LHCN-M2 (cell line): ENCODE measurements around the gene RIN2. TPM values are rescaled to one million over a fixed set of nuclear protein-coding genes. Genes with fewer than 3 reads are reported as not detected.
"Not testable (repeated sequence)": the region's sequence is repeated elsewhere in the genome, so short reads cannot be mapped to it uniquely, and the experiment has no call there.

ENCODE experiments used
- DNase-seq: peaks from one replicate; pipeline ENCODE4 v3.0.0-alpha.2; 2012; ENCODE audit warnings: low read depth
- total RNA-seq: library from RNA; depleted of rRNA; stranded (reverse); fragments of >200 nt; gene quantifications from 2 replicates; pipeline ENCODE4 v1.2.3, GENCODE V29; 2014

Gene RIN2
- total RNA-seq, 1 experiment from 2014 or later: 73.6 TPM

DNA sequence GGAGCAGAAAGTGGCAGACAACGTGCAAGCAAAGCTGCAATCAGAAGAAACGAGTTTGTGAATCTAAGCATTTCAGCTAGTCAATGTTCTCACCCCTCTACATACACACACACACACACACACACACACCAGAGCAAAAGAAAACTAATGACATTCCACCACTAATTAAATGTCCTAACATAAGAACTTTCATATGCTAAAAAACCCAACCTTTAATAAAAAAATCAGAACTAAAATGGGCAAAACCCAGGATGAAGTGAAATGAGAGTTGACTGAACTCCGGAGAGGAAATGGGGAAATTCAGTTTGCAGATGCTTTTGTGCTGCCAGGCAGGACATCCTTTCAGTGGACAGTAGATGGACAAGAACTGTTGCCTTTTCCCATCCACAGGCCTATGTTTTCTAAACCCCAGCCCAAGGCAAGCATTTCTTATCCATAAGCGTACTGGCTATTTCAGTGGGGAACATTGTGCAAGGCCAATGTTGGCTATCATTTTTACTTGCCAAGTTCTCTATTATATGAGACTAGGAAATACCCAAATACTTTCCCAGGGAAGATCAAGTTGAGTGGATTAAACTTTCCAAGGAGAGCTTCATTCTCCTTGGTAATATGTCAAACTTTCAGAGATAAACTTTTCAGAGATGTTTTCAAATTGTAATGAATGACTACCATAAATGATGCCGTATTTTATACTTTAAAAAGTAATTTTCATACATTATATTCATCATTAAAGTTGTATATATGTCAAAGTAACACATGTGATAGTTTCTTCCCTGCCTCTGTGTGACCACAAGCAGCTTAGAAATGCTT, 27.3 kb downstream of the RIN2 start:
- DNase-seq: peak; percentile 56

- DNase-seq: no peak
These were observed 27.9 kb downstream of the RIN2 start for GRCh38 chr20:19785983-19786285.

DNA sequence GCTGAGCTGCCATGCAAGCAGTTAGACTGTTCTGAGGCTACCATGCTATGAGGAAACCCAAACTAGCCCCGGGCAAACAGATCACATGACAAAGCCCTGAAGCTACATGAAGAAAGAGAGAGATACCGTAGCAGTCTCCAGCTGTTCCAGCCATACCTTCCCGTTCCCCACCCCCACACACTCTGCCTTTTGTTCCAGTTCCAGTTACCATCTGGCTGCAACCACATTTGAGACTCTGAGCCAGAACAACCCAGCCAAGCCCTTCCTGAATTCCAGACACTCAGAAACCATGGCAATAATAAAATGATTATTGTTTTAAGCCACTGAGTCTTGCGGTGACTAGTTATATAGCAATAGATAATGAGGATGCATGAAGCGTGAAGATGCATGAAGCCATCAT, 28.3 kb downstream of the RIN2 start:
- DNase-seq: peak; percentile 96

DNA sequence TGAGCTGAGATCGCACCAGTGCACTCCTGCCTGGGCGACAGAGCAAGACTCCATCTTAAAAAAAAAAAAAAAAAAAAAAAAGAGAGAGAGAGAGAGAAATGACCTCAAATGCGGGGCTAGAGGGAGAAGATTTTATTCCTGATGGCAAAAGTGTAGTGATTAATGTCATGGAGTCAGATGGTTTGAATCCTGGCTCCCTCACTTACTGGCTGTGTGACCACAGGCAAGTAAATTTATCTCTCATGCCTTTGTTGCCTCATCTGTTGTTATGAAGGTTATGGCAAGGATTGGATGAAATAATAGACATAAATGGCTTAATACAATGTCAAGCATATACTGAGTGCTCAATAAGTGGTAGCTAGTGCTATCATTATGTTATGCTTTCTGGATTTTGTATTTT, 29.3 kb downstream of the RIN2 start:
- no peak for DNase-seq

GRCh38 chr20:19789009-19789408, 31.0 kb downstream of the RIN2 start:
- no peak for DNase-seq

- DNase-seq: no peak
These were observed 31.4 kb downstream of the RIN2 start for GRCh38 chr20:19789446-19789845.

- DNase-seq: no peak
These were observed 33.8 kb downstream of the RIN2 start for GRCh38 chr20:19791887-19792286.

DNA sequence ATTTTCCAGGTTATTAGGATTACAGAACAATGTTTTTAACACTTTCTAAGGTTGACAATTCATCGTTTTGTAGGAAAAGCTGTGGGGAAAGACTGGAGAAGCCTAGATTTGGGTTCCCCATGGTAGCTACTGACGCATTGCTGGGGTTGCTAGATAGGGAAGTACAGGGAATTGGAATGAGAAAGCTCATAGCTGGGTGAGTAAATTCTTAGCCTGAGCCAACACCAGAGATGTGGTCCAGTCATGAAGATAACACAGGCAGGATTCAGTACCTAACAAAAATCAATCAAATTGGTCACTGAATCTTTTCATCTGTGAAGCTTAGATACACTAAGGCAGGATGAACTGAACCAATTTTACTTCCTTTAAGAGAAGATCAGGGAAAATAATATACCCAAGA, 35.7 kb downstream of the RIN2 start:
- DNase-seq: no peak

DNA sequence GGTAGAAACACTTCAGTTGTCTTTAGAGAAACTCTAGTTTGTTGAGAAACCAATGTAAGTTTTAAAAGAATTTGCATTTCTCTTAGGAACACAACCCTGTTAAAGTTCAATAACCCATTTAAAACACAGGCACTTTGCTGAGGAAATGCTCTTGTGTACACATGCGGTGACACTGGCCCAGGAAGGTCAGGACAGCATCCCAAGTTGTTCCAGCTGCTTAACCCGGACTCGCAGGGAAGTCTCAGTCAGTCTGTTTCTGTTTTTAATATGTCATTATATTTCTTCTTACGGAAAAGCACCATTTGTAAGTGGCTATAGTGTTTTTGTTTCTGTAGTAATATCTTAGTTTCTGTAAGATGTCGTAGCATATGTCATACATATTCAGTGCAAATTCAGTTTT, 36.9 kb downstream of the RIN2 start:
- DNase-seq: no peak

- DNase-seq: no peak
These were observed 41.3 kb downstream of the RIN2 start for GRCh38 chr20:19799325-19799724.

DNA sequence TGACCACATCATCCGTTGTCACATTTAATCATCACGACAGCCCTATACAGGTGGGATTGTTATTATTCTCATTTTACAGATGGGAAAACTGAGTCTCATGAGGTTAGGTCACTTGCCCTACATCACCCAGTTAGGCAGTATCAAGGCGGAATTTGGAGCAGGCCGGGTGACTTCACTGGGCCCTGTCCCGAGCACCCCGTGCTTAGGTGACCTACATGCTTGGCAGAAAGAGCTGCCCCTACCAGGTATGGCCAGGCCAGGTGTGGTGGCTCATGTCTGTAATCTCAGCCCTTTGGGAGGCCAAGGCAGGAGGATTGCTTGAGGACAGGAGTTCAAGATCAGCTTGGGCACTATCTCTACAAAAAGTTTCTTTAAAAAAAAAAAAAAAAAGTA, 44.0 kb downstream of the RIN2 start:
- no peak for DNase-seq

DNA sequence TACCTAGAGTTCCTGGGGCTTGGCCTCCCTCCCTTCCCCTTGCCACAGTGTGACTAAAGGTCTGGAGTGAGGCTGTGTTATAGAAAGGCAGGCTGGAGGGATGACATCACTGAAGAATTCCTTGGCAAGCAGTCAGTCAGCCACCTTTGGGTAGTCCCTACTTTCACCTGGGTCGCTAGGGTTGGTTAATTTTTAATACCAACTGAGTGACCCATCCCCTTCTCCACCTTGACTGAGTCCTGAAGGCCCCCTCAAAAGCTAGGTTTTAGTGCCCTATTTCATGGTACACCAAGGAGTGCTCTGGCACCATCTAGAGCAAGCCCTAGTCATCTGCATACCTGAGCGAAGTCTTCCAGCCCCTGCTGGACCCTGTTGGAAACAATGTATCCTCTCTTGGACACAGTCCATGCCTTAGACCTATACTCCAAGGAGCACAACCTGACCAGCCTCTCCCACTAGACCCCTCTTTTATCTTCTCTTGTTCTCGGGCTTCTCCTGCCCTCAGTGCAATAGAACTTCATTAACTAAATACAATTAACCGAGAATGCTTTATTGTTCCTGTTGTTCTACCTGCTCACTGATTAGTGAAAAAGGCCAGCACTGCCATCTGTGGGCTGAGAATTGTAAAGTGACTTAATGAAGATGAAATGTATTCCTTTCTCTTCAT, 44.6 kb downstream of the RIN2 start:
- no peak for DNase-seq

DNA sequence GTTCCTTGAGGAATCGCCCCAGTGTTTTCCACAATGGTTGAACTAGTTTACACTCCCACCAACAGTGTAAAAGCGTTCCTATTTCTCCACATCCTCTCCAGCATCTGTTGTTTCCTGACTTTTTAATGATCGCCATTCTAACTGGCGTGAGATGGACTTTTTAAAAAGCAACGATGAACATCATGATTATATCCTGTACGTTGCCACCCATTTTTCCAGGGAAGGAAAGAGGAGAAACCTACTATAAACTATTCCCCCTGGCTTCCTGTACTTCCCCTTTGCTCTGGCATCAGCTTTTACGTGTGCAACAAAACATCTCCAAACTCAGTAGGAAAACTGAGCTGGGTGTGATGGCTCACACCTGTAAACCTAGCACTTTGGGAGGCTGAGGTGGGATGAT, 48.2 kb downstream of the RIN2 start:
- not testable (repeated sequence) for DNase-seq

DNA sequence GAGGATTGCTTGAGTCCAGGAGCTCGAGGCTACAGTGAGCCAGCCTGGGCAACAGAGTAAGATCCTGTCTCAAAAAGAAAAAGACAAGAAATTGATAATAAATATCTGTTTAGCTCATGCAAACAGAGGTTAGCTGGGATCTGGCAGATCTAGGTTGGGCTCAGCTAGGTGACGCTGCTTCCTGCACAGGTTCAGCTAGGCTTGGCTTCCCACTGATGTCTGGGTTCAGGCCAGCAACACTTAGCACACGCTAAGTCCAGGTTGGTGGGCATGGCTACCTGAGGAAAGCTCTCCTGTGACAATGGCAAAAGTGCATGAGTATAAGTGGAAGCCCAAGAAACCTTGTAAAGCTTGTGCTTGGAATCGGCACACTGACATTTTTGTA, 48.7 kb downstream of the RIN2 start:
- DNase-seq: no peak

- DNase-seq: peak; percentile 80
These were observed 49.3 kb downstream of the RIN2 start for GRCh38 chr20:19807191-19807945.
